NCI-H187 (cell line): ENCODE measurements around the gene EBF3.

ENCODE experiments used
- DNase-seq, 2 experiments: peaks; one replicate each; lab custom pipeline; 2025; lab: John Stamatoyannopoulos, UW

The EBF3 gene

GRCh38 chr10:129959544-129960480 is 4.3 kb downstream of the EBF3 start:
- DNase-seq = no peak

DNA sequence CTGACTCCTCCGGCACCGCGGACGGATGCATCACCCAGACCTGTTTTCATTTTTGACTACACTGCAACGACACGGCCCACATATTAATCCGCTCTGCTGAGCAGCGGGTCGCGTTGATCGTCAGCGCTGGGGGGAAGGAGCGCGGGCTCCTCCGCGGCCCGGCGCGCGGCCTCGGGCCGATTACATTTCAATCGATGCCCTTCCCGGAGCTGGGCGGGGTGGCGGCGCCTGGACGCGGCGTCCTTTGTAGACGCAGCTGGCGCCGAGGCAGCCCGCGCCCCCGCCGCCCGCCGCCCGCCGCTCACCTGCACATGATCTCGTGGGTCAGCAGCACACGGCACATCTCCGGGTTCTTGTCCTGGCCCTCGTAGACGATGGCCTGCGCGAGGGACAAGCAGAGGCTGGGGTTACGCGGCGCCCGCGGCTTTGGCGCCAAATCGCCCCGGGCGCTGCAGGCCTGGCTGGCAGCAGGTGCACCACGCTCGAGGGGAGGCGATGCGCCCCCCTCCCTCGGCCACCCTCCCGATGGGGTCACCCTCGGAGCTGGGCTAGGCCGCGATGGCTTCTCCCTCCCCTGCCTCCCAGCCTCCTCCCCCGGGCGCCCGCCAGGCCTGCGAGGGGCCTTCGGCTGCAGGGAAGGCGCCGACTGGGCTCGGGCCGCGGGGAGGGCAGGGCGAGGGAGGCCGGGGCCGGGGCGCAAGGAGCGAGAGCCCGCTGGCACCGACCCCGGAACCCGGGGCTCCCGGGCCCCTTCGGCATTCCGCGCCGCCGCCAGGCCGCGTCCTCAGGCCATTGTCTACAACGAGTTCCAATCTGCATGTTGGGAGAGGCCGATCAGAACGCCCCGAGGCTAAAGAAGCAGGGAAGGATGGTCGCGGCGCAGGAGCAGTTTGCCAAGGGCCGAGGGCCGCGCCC is 5.2 kb downstream of the EBF3 start:
- DNase-seq = no peak

DNA sequence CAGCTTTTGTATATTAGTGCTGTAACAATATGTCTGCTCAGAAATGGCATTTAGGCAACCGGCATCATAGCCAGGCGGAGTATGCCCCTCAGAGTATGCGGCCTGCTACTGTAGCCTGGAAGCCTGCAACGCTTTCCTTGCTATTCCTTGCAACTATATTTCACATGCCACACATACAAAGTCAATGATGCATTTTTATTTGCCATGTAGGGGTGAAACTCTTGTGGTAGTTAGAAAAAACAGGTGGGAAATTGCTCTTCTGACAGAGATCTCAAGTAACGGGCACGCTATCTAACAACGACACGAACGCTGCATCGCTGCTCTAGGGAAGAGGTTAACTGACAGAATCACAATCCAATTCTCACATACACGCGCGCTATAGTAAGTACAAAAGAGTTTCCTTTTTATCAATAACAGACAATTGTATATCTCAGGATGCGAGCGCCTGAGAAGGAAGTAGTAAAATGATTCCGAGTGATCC is 5.9 kb downstream of the EBF3 start:
- DNase-seq = no peak

- no peak for DNase-seq
These were observed 7.0 kb downstream of the EBF3 start for GRCh38 chr10:129956876-129957673.

GRCh38 chr10:129956286-129956670 is 7.8 kb downstream of the EBF3 start:
- DNase-seq = no peak

- DNase-seq = no peak
These were observed 8.3 kb downstream of the EBF3 start for GRCh38 chr10:129955601-129956285.

DNA sequence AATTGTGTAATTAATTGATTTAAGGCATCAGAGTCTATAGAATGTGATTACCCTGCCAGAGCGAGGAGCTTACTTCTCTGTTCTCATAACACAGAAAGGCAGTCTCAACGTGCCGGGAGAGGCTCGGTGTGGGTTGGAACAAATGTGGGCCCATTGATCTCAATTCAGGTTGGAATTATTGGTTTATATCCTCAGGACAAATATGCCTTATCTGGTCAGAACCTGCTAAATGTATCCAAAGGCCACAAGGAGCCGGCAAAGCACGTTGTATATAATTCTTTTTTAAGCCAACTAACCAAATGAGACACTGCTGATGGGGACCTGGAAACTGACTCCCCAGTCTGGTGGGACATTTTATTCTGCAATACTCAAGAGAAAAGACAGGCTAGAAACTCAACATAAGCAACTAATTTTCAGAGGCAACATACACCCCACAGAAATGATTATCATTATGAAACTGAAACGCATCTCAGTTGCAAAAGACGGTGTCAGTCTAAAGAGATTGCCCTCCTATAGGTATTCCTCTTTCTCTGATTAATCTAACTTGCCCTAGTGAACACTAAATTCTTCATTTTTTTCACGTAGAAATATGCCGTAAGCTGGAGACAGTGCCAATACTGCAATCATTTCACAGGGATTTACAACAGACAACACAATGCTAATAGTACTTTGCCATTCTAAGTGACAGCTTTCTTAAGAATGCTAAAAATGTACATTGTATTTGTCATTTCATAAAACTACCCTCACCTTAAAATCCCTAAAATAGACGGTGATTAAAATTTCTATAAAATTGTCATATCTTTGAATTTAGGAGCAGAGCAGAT is 9.4 kb downstream of the EBF3 start:
- no peak for DNase-seq

DNA sequence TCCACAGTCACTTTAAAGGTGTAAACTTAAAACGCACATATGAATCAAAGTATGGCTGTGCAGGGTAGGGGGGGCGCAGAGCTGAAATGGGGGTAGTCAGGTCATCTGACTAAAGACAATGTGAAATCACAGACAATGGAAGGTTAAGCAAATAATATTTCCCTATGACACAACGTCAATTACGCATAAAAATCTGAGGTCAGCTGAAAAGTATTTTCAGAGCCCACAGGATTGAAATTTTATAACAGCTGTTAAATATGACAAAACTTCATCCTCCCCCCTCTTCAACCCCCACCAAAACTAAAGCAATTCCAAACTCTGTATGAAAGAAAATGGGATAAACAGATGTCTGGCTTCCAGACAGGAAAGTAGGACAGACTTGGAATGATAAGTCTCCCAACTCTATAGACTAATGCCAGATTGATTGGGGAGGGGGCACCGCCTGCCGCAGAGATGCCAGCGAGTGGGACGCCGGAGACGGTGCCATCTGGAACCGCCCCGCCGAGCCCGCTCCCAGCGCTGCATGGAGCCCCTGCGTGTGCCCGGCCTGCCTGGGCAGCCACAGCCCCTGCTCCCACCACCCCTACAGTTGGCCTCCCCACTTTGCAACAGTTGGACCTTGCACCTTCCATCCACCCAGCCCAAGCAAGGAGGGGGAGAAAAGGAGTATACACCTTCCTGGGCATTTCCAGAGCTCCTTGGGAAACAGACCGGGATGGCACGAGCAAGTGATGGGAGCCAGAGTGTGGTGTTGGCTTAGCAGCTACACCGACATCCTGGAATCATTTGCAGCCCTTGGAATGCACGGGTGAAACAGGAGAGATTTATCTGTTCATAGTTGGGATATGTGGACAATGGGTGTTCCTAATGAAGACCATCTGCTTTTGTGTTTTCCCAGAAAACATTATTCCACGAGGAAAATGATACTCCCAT is 10.7 kb downstream of the EBF3 start:
- DNase-seq = no peak

- no peak for DNase-seq
These were observed 11.5 kb downstream of the EBF3 start for GRCh38 chr10:129952378-129953118.

DNA sequence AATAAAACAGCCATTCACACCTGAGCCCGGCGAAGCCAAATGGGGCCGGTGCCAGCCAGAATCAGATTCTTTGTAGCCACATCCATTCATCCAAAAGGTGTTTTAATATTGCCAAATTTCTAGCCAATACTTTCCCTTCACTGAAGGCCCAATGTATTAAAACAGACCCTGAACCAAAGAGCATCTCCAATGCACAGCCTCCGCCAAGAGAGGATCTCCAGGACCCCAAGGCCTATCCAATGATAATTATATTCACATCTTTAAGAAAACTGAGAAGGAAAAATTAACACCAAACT is 12.2 kb downstream of the EBF3 start:
- DNase-seq = no peak

- no peak for DNase-seq
These were observed 12.7 kb downstream of the EBF3 start for GRCh38 chr10:129951101-129951969.

GRCh38 chr10:129950676-129951075 is 13.4 kb downstream of the EBF3 start:
- no peak for DNase-seq

DNA sequence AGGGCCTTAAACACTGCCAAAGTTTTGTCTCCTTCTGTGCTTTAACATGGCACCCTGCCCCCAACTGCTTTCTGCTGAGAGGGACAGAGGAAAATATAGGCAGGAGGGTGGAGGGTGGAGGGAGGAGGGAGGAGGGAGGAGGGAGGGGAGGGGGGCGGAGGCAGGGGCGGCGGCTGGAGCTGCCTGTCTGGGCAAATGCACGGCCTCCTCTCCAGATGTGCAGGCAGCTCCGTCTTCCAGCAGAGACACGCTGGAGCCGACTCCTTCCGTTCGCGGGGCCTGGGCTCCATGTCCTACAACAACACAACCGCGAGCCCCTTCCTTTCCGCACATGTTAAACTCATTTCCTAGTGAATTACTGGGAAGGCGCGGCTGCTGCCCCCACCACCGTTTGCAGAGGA is 14.2 kb downstream of the EBF3 start:
- no peak for DNase-seq

DNA sequence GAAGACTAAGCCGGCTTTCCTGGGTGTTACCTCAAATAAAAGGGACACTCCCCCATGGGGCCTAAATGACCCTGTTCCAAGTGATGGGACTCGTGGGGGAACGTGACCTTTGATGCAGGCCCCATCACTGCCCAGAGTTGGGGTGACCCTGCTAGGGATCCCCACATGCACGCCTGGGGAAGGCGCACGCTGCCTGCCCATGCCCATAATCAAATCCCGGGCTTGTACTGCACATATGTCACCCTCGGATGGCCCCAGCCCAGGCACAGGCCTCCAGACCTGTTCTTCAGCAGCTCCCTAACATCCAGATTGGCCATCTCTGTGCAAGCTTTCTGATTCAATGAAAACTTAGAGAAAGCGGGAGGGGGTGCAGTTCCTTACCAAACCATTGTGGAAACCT is 14.7 kb downstream of the EBF3 start:
- no peak for DNase-seq

DNA sequence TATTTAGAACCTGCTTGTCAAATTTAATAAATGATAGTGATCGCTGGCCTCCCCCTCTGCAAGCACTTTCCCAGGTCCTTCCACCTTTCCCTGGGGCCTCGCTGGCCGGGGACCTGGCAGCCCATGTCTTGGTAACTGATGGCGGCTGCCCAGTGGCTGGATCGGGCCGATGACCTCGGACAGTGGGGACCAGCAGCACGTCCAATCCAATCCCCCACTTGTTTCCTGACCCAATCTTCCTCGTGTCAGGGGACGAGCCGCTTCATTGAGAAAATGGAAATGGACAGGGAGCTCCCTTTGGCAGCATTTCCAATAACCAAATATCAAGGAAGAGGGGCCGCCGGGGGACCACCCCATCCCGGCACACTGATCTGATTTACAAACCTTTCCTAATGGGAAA is 17.2 kb downstream of the EBF3 start:
- DNase-seq = no peak

DNA sequence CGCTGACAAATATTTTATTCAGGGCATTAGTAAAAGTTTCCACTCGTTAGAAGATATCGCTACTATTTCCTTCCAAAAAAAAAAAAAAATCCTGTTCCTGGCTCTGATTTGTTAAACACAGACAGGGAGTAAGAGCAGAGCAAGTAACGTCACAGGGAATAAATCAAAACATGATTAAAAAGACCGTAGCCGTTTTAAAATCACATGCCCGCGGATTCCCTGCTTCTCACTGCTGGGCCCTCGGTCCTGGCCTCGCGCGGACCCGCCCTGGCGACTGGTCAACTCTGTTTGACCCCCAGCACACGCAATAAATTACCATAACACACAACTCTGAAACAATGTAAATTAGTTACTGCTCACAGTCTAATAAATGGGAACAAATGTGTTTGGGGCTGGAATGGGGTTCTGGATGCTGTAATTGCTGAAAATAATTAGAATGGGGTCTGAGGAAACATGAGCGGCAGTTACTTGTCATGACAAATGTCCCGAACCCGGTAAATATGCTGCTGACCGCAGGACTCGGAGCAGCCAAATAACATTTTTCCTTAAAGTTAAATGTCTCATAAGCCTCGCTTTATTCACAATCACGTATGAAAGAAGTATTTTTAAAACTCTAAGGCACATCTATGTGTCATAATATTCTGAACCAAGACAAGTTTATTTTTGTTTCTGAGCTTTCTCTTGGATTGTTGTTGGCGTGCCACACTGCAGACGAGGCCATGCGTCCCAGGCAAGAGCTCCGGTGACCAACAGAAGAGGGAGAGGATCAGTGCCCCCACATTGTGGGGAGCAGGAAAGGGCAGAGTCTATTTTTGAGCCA is 17.9 kb downstream of the EBF3 start:
- DNase-seq = no peak

- no peak for DNase-seq
These were observed 18.5 kb downstream of the EBF3 start for GRCh38 chr10:129945526-129945925.
